GM21737 (cell line): ENCODE data around the gene JAKMIP2.
"Not testable (repeated sequence)": the region's sequence is repeated elsewhere in the genome, so short reads cannot be mapped to it uniquely, and the experiment has no call there.

ENCODE experiments used
- ATAC-seq: cut with Tn5 transposase; IDR thresholded peaks from one replicate; pipeline ENCODE4 v1.9.1; 2021; ENCODE audit warnings: mild to moderate bottlenecking, moderate library complexity; ENCODE audit not compliant: unreplicated experiment

The JAKMIP2 gene

DNA sequence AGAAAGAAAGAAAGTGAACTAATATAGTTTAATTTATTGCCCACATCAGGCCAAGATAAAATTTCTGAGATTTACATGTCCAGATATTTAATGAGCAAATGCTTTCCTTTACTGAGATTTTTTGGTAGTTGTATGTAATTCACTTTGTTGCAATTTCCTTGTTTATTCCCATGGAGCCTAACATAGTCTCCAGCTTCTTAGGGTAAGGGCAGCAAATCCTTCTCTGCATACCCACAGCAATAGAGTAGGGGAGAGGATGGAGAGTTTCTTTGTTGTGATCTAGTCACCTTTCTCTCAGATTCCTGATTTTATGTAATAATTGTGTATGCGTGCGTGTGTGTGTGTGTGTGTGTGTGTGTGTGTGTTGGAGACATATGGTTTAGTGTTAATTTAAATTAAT is 221.1 kb downstream of the JAKMIP2 start:
- no peak for ATAC-seq

DNA sequence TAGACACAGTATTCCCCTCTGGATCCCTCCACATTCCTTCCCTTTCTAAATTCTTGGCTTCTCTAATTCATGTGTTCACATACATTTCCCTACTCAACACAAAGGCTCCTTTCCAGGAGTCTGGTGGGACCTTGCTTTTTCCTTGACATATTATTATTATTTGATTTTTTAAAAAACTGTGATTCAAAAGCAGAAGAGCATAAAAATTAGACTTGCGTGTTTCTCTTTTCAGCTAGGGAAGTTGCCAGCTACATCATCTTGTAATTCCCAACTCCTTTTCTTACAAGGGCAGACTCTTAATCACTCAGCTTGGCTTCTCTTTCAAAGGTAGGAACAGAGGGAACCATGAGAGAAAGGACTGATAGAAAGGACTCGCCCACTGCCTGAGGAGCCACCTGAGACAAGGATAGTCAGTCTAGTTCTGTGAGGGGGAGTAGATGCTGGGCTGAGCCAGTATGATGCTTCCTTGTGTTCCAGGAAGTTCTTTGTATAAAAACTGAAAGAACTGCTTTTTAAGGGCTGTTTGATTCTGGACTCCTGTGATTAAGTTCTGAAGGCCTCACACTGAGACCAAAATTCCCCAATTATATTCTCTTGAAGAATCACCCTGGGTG is 221.7 kb downstream of the JAKMIP2 start:
- no peak for ATAC-seq

DNA sequence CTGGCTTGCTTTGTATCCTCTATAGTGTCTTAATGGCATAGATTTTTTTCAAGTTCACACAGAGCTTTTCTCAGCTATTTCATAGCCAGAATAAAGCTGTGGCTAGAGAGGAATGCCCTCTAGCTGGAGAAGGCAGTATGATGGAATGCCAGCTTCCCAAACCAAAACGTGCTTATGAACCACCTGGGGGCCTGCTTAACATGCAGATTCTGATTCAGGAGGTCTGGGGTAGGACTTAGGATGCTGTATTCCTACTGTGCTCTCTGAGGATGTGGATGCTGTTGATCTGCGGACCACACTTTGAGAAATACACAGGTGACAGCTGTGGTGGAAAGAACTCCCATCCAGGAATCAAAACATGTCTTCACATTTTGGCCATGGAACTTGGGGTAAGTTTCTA is 222.8 kb downstream of the JAKMIP2 start:
- ATAC-seq: no peak

DNA sequence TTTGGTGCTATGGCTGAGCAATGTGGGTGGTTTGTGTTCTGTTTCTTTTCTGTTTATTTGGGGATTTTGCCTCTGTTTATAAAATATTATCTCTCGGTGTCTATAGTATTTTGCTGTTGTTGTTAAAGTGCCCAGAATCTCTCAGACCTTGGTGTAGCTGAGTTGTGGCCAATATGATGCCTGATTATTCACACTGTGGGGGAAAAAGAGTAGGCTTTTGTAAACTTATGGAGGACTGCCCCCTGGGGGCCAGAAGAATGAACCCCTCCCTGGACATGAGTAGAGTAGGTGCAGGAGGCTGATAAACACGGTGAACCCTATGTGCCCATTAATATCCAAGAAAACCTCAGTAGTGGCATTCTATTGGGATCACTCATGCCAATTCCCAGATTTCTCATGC is 223.7 kb downstream of the JAKMIP2 start:
- no peak for ATAC-seq

DNA sequence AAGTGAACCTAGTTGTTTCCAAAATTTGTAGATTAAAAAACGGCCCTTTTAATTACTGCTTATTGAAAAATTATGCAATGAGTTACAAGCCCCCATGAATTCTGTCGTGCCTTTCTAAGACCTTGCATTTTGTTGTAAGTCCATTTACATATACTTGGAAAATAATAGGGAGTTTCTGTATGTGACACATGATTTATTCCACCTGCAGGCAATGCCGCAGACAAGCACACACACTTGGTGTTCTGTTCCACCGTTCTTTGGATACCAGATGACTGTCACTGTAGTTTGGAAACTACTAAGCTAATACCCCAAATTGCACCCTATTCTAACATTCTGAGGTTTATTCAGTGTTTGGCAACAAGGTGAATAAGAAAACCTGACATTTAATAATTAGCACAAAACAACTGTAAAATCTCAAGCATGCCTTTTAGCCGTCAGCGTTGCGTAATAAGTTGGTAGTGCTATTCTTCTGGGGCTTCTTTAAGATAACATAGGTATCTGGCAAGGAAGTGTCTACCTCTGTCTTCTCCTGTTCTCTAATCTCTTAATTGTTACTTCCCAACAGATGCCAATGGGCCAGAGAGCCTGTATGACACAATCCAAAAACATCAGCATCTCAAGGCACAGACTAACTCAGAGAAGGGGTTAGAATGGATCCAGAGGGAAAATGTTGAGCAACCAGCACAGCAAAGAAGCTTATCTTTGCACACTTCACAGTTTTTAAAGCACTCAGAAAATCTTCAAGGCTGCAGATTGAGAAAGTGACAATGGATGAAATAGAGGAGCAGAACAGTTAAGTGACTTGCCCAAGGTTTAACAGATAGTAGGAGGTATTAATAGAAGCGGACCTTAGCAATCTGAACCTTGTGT is 224.4 kb downstream of the JAKMIP2 start:
- ATAC-seq: no peak

DNA sequence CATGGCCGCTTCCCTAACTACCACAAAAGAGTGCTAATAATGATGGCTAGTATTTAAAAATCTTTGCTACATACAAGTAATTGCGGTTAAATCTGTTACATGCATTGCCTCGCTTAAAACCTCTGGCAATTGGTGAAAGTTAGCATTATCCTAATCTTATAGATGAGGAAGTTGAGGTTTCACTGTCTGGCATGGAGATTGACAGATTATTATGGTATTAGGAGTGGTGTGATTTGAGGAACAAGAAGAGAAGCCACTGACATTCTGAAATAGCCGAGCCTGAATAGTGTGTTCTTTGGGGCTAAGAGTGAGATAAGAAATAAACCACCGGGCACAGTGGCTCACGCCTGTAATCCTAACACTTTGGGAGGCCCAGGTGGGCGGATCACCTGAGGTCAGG is 227.4 kb downstream of the JAKMIP2 start:
- no peak for ATAC-seq

DNA sequence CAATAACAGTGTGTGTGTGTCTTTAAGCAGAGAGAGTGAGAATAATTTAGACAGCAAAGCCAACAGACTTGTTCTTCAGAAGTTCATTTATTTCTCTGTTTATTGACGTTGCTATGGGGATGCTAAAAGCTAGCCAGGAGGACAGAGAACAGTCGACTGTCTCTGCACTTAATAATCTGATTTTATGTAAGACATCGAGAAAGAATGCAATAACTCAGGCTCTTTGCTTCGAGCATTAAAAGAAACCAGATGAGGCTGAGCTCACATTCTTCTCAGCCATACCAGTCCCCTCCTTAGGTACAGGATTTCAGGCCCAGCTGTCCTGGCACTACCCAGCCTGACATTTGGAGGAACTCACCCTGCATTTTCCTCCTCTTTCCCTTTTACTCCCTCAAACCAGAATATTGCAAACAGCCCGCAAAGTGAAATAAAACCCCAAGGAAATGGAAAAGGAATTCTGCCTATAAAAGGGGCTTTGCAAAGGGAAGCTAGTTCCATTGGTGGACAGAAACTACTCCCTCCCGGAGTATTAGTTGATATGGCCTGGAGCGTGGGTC is 228.2 kb downstream of the JAKMIP2 start:
- no peak for ATAC-seq

DNA sequence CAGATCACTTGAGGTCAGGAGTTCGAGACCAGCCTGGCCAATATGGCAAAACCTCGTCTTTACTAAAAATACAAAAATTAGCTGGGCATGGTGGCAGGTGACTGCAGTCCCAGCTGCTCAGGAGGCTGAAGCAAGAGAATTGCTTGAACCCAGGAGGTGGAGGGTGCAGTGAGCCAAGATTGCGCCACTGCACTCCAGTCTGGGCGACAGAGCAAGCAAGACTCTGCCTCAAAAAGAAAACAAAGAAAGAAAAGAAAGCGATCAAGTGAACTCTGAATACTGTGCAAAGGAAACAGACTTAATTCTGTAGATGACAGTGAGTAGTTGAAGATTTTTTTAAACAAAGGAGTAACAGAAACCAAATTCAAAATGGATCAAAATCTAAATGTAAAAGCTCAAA is 228.7 kb downstream of the JAKMIP2 start:
- not testable (repeated sequence) for ATAC-seq

DNA sequence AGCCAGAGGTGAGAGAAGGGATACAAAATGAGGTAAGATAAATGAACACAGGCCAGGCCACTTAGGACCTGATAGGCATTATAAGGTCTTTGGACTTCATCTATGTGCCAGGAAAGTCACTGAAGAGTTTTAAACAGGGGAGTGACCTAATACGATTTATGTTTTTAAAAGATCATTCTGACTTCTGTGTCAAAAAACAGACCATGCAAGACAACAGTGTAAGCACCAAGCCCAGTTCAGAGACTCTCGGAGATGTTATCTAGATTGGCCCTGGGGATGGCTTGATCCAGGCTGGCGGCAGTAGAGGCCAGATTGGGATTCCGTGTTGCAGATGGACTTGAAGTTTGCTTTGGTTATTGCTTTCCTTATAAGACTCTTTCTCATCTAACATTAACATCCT is 229.6 kb downstream of the JAKMIP2 start:
- ATAC-seq: no peak

DNA sequence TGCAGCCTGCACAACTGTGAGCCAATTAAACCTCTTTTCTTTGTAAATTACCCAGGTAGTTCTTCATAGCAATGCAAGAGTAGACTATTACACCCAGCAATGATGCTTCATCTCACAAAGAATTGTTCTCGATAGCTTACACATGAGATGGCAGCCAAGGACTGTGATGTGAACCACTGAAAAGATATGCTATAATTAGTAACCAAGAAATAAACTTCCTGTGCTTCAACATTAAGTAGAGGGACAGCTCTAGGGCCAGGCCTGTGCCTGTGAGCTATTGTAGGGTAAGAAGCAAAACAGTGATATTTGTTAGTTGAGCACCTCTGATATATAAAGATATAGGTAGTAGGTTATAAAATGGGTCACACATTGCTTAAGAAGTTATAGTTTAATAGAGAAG is 230.9 kb downstream of the JAKMIP2 start:
- ATAC-seq: no peak

DNA sequence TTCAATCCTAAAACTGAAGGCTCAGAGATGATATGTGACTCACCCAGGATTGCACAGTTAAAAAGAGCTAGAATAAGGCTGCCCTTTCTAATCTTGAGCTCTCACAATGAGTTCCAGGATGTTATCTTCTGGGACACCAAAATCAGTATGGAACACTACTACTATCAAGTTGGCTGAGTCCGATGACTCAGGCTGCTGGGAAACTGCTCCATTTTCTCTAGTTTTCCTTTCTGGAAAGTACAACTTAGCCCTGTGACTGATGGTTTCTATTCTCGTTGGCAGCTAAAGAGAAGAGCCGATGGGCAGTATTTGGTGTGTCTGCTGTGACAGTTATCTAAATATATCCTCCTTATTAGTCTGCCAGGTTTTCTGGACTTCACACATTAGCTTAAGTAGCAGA is 234.8 kb downstream of the JAKMIP2 start:
- ATAC-seq: no peak

DNA sequence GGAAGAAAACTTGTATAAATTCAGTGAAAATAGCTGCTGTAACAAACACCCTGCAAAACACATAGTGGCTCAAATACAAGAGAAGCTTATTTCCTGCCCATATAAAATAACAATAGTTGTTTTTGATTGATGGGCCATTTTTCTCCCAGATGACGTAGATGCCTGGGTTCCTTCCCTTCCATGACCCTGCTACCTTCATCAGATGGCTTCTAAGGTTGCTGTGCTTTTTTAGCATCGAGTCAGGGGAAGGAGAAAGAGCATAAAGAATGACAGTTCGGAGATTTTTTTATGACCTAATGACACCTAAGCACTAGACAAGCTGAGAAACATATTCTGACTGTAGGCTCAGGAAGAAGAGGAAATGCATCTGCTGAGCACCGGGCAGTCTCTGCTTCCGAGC is 238.0 kb downstream of the JAKMIP2 start:
- no peak for ATAC-seq

DNA sequence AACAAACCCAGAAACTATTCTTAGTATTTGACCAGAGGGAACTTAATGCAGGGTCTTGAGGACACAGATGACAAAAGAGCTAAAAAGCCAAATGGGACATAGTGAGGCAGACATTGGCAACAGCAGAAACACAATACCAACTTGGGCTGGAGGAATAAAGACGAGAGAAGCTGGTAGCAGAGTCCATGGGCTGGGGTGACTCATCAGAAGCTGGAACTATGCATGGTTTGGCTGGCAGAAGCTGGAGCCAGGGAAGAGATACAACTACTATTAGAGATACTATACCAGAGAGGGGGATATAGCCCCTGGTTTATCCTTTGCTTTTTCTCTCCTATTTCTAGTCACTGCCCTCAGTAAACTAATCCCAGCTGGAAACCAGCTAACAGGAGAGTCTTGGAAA is 243.5 kb downstream of the JAKMIP2 start:
- no peak for ATAC-seq

DNA sequence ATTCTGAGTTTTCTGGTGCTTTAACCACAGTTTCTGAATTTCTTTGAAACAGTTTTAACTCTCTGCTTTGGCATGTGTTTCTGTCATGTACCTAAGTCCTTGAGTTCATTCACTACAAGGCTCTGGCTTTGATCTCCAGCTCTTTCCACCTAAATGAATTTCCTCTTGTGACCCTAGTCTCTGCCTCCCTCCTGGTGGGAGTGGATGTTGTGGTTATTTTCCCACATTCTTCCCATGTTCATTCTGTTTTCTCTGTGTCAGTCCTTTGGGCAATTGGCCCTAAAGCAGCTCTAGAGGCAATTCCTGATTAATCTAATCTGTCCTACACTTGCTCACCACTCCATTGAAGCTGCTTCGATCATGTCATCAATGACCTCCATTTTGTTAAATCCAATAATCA is 244.3 kb downstream of the JAKMIP2 start:
- ATAC-seq: no peak
